SK-N-SH treated with all-trans-retinoic acid at 6 μM for 48 hours (cell line): Measurements from ENCODE around the gene PPP1R13B.

Experiments used
- ATAC-seq: fragments of 200-7000 bp; cut with Tn5 transposase; 3 replicates; pipeline ENCODE4 v1.9.1; 2020; ENCODE audit warnings: mild to moderate bottlenecking, moderate library complexity
- ARNTL ChIP-seq: fragments of 450-650 bp; formaldehyde crosslinking; IDR thresholded peaks from 2 replicates; pipeline ENCODE4 v1.5.0; 2020; ENCODE audit warnings: low read depth, mild to moderate bottlenecking, moderate library complexity, borderline replicate concordance
- BACH2 ChIP-seq: fragments of 250-450 bp; sonication (Bioruptor Pico); IDR thresholded peaks from 2 replicates; pipeline ENCODE4 v1.9.0; 2021; ENCODE audit warnings: mild to moderate bottlenecking, borderline replicate concordance
- CREB5 ChIP-seq: fragments of 250-450 bp; sonication (Bioruptor Pico); IDR thresholded peaks from 2 replicates; pipeline ENCODE4 v1.5.1; 2020; ENCODE audit warnings: low read depth, mild to moderate bottlenecking, moderate library complexity
- CSDC2 ChIP-seq: fragments of 250-450 bp; sonication (Bioruptor Pico); IDR thresholded peaks from 2 replicates; pipeline ENCODE4 v1.5.0; 2020; ENCODE audit warnings: mild to moderate bottlenecking, moderate library complexity
- CSRNP3 ChIP-seq: fragments of 250-450 bp; sonication (Bioruptor Pico); IDR thresholded peaks from 2 replicates; pipeline ENCODE4 v1.5.1; 2021; ENCODE audit warnings: mild to moderate bottlenecking, moderate library complexity
- ESRRG ChIP-seq: fragments of 250-450 bp; sonication (Bioruptor Pico); IDR thresholded peaks from 2 replicates; pipeline ENCODE4 v1.6.1; 2021; ENCODE audit warnings: mild to moderate bottlenecking
- GLIS3 ChIP-seq: fragments of 250-450 bp; sonication (Bioruptor Pico); IDR thresholded peaks from 2 replicates; pipeline ENCODE4 v1.5.0; 2020; ENCODE audit warnings: mild to moderate bottlenecking, moderate library complexity
- PATZ1 ChIP-seq: fragments of 250-450 bp; sonication (Bioruptor Pico); IDR thresholded peaks from 2 replicates; pipeline ENCODE4 v1.8.0; 2020; ENCODE audit warnings: mild to moderate bottlenecking, moderate library complexity, borderline replicate concordance
- POU6F1 ChIP-seq: fragments of 250-450 bp; sonication (Bioruptor Pico); IDR thresholded peaks from 2 replicates; pipeline ENCODE4 v1.8.0; 2021; ENCODE audit warnings: low read depth, mild to moderate bottlenecking, moderate library complexity, borderline replicate concordance
- PPARA ChIP-seq: fragments of 250-450 bp; sonication (Bioruptor Pico); IDR thresholded peaks from 2 replicates; pipeline ENCODE4 v1.5.0; 2020; ENCODE audit warnings: mild to moderate bottlenecking, borderline replicate concordance
- RARB ChIP-seq: fragments of 250-450 bp; sonication (Bioruptor Pico); IDR thresholded peaks from 2 replicates; pipeline ENCODE4 v1.8.0; 2021; ENCODE audit warnings: mild to moderate bottlenecking, moderate library complexity
- TCF4 ChIP-seq: fragments of 250-450 bp; sonication (Bioruptor Pico); IDR thresholded peaks from 2 replicates; pipeline ENCODE4 v1.8.0; 2021; ENCODE audit warnings: mild to moderate bottlenecking, moderate library complexity, borderline replicate concordance
- TOX ChIP-seq: fragments of 250-450 bp; sonication (Bioruptor Pico); IDR thresholded peaks from 2 replicates; pipeline ENCODE4 v1.8.0; 2021; ENCODE audit warnings: mild to moderate bottlenecking, moderate library complexity, borderline replicate concordance
- TSHZ2 ChIP-seq: fragments of 250-450 bp; sonication (Bioruptor Pico); IDR thresholded peaks from 2 replicates; pipeline ENCODE4 v1.5.0; 2020; ENCODE audit warnings: mild to moderate bottlenecking, moderate library complexity
- ZC3H10 ChIP-seq: fragments of 250-450 bp; sonication (Bioruptor Pico); IDR thresholded peaks from 2 replicates; pipeline ENCODE4 v1.5.1; 2021; ENCODE audit warnings: mild to moderate bottlenecking, moderate library complexity
- ZFP3 ChIP-seq: fragments of 250-450 bp; sonication (Bioruptor Pico); IDR thresholded peaks from 2 replicates; pipeline ENCODE4 v1.5.0; 2020; ENCODE audit warnings: mild to moderate bottlenecking, moderate library complexity
- ZFP30 ChIP-seq: fragments of 450-650 bp; formaldehyde crosslinking; IDR thresholded peaks from 2 replicates; pipeline ENCODE4 v1.5.0; 2022; ENCODE audit warnings: mild to moderate bottlenecking, moderate library complexity
- ZNF565 ChIP-seq: fragments of 450-650 bp; formaldehyde crosslinking; conservative IDR thresholded peaks from 2 replicates; pipeline ENCODE4 v1.5.0; 2020; ENCODE audit warnings: low read depth, mild to moderate bottlenecking, moderate library complexity
- ZNF70 ChIP-seq: fragments of 450-650 bp; formaldehyde crosslinking; IDR thresholded peaks from 2 replicates; pipeline ENCODE4 v1.5.0; 2020; ENCODE audit warnings: mild to moderate bottlenecking, moderate library complexity
- ZNF8 ChIP-seq: fragments of 450-650 bp; formaldehyde crosslinking; IDR thresholded peaks from 2 replicates; pipeline ENCODE4 v1.5.0; 2020; ENCODE audit warnings: mild to moderate bottlenecking, moderate library complexity

PPP1R13B gene

GRCh38 chr14:103772078-103772712 lies 75.2 kb downstream of the PPP1R13B start:
- ATAC-seq = no peak
- TF ChIP-seq GLIS3 (CRISPR knock-in tag) (no peak), TOX (no peak), TSHZ2 (no peak), ESRRG (CRISPR knock-in tag) (no peak), ZFP3 (no peak), CSDC2 (CRISPR knock-in tag) (no peak), ZNF565 (no peak), ZFP30 (CRISPR knock-in tag) (no peak), PPARA (CRISPR knock-in tag) (no peak), PATZ1 (CRISPR knock-in tag) (no peak), ARNTL (no peak), BACH2 (no peak), ZNF70 (CRISPR knock-in tag) (no peak)
- TF ChIP-seq, all 23 proteins: peak for 0

- no peak for TF ChIP-seq GLIS3 (CRISPR knock-in tag)
- TF ChIP-seq CREB5 (CRISPR knock-in tag) = no peak
- no peak for TF ChIP-seq BACH2
- TF ChIP-seq RARB (CRISPR knock-in tag) = no peak
- no peak for TF ChIP-seq TOX
- TF ChIP-seq ZFP3 = no peak
- no peak for TF ChIP-seq ESRRG (CRISPR knock-in tag)
- no peak for TF ChIP-seq ZNF70 (CRISPR knock-in tag)
- no peak for TF ChIP-seq ARNTL
- no peak for TF ChIP-seq TSHZ2
- ATAC-seq = no peak
These were observed 76.5 kb downstream of the PPP1R13B start for GRCh38 chr14:103770902-103771301.

- no peak for ATAC-seq
- no peak for TF ChIP-seq GLIS3 (CRISPR knock-in tag)
- no peak for TF ChIP-seq ZNF8 (CRISPR knock-in tag)
- no peak for TF ChIP-seq RARB (CRISPR knock-in tag)
- TF ChIP-seq POU6F1 (CRISPR knock-in tag) = no peak
- TF ChIP-seq CSRNP3 (CRISPR knock-in tag) = no peak
- no peak for TF ChIP-seq ZFP3
- TF ChIP-seq TCF4 (CRISPR knock-in tag) = no peak
- no peak for TF ChIP-seq CREB5 (CRISPR knock-in tag)
- TF ChIP-seq TSHZ2 = no peak
- no peak for TF ChIP-seq PPARA (CRISPR knock-in tag)
- TF ChIP-seq ZC3H10 (CRISPR knock-in tag) = no peak
- TF ChIP-seq, all 23 proteins: peak for 0
These were observed 76.9 kb downstream of the PPP1R13B start for GRCh38 chr14:103770500-103770899.
